ENCODE results near the gene CDK19.

The CDK19 gene

DNA sequence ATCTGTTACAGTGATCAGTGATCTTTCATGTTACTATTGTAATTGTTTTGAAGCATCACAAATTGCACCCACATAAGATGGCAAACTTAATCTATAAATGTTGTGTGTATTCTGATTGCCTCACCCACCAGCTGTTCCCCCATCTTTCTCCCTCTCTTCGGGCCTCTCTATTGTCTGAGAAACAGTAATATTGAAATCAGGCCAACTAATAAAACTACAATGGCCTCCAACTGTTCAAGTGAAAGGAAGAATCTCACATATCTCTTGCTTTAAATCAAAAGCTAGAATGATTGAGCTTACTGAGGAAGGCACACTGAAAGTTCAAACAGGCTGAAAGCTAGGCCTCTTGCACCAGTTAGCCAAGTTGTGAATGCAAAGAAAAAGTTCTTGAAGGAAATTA is 141.2 kb downstream of the CDK19 start:
- Histone ChIP-seq H3K4me1 (ENCODE audit: insufficient read depth, poor library complexity, severe bottlenecking) (no peaks in the 10 kb centered on the region), H3K36me3 (ENCODE audit: low read depth) (no peaks in the 10 kb centered on the region), H3K27ac (ENCODE audit: poor library complexity, severe bottlenecking) (no peak overlapping the region), H3K4me3 (ENCODE audit: severe bottlenecking) (no peak overlapping the region), H3K9me3 (ENCODE audit: severe bottlenecking) (no peaks in the 10 kb centered on the region), H3K27me3 (ENCODE audit: insufficient read depth, poor library complexity, severe bottlenecking) (no peaks in the 10 kb centered on the region)
- no peak for DNase-seq (ENCODE audit: low spot score)
- TF ChIP-seq, protein P1, sequence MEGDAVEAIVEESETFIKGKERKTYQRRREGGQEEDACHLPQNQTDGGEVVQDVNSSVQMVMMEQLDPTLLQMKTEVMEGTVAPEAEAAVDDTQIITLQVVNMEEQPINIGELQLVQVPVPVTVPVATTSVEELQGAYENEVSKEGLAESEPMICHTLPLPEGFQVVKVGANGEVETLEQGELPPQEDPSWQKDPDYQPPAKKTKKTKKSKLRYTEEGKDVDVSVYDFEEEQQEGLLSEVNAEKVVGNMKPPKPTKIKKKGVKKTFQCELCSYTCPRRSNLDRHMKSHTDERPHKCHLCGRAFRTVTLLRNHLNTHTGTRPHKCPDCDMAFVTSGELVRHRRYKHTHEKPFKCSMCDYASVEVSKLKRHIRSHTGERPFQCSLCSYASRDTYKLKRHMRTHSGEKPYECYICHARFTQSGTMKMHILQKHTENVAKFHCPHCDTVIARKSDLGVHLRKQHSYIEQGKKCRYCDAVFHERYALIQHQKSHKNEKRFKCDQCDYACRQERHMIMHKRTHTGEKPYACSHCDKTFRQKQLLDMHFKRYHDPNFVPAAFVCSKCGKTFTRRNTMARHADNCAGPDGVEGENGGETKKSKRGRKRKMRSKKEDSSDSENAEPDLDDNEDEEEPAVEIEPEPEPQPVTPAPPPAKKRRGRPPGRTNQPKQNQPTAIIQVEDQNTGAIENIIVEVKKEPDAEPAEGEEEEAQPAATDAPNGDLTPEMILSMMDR (IDR thresholded peaks at IDR 0.05; ENCODE audit: poor library complexity, severe bottlenecking) = no peak
- no peak for ATAC-seq (ENCODE audit: low read depth)

DNA sequence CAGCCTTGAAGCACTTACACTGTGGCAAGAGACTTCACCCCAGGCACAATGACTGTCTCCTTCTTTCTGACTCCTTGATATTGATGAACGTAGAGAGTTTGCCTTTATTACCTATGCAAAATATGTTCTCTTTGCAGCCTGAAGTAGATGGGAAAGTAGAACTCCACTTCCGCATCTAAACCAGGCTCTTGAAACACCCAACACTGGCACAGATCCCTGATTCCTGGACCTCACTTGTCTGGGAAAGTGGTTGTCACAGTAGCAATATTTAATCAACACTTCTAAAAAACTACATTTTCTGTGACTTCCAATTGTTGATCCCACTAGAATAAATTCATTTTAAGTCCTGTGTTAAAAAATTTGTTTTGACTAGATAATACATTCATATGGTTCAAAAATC is 143.1 kb downstream of the CDK19 start:
- H3K27ac ChIP-seq (ENCODE audit: poor library complexity, severe bottlenecking) = no peak overlapping the region
- H3K4me1 ChIP-seq (ENCODE audit: insufficient read depth, poor library complexity, severe bottlenecking) = no peaks in the 10 kb centered on the region
- ATAC-seq (ENCODE audit: low read depth) = no peak
- no peaks in the 10 kb centered on the region for H3K27me3 ChIP-seq (ENCODE audit: insufficient read depth, poor library complexity, severe bottlenecking)
- DNase-seq (ENCODE audit: low spot score) = no peak
- H3K36me3 ChIP-seq (ENCODE audit: low read depth) = no peaks in the 10 kb centered on the region
- H3K9me3 ChIP-seq (ENCODE audit: severe bottlenecking) = no peaks in the 10 kb centered on the region
- TF ChIP-seq, protein P1 (IDR thresholded peaks at IDR 0.05; ENCODE audit: poor library complexity, severe bottlenecking) = no peak
- no peak overlapping the region for H3K4me3 ChIP-seq (ENCODE audit: severe bottlenecking)

DNA sequence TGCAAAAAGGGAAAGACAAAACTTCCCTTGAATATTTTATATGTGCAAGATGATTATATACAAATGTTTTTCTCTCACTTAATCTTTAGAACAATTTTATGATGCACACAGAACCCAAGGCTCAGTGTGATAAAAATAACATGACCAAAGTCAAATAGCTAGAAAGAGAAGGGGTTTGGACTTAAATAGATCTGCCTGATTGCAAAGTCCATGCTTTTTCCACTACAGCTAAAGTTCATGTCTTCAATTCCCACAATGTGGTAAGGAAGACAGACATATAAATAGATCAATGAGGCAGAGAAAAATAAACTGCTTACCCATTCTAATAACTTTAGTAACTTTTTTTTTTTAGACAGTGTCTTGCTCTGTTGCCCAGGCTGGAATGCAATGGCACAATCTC is 143.8 kb downstream of the CDK19 start:
- H3K27ac ChIP-seq (ENCODE audit: poor library complexity, severe bottlenecking) = no peak overlapping the region
- TF ChIP-seq, protein P1 (IDR thresholded peaks at IDR 0.05; ENCODE audit: poor library complexity, severe bottlenecking) = no peak

DNA sequence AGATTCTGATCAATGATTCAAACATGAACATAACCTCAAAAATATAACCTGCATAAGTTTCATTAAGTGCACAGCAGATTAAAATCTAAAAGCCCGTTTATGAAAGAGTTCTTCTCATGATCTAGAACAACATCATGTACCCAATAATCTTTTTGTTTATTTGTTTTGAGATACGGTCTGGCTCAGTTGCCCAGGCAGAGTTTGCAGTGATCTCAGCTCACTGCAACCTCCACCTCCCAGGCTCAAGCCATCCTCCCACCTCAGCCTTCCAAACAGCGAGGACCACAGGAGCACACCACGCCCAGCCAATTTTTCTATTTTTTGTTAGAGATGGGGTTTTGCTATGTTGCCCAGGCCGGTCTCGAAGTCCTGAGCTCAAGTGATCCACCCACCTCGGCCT is 149.7 kb downstream of the CDK19 start:
- Histone ChIP-seq H3K4me3 (ENCODE audit: severe bottlenecking) (no peak overlapping the region), H3K9me3 (ENCODE audit: severe bottlenecking) (no peaks in the 10 kb centered on the region), H3K36me3 (ENCODE audit: low read depth) (no peaks in the 10 kb centered on the region; the same call in 1 of the 2 replicates), H3K4me1 (ENCODE audit: insufficient read depth, poor library complexity, severe bottlenecking) (peaks cover 23% of the 10 kb centered on the region), H3K27me3 (ENCODE audit: insufficient read depth, poor library complexity, severe bottlenecking) (no peaks in the 10 kb centered on the region), H3K27ac (ENCODE audit: poor library complexity, severe bottlenecking) (no peak overlapping the region)
- DNase-seq (ENCODE audit: low spot score) = no peak
- TF ChIP-seq, protein P1 (IDR thresholded peaks at IDR 0.05; ENCODE audit: poor library complexity, severe bottlenecking) = no peak
- no peak for ATAC-seq (ENCODE audit: low read depth)

More for the DNA sequence above, 143.8 kb downstream of the CDK19 start:
- no peaks in the 10 kb centered on the region; the same call in 1 of the 2 replicates for H3K36me3 ChIP-seq (ENCODE audit: low read depth)
- no peak overlapping the region for H3K4me3 ChIP-seq (ENCODE audit: severe bottlenecking)
- DNase-seq (ENCODE audit: low spot score) (no peak), ATAC-seq (ENCODE audit: low read depth) (no peak)
- no peaks in the 10 kb centered on the region for H3K27me3 ChIP-seq (ENCODE audit: insufficient read depth, poor library complexity, severe bottlenecking)
- H3K4me1 ChIP-seq (ENCODE audit: insufficient read depth, poor library complexity, severe bottlenecking) = no peaks in the 10 kb centered on the region
- no peaks in the 10 kb centered on the region for H3K9me3 ChIP-seq (ENCODE audit: severe bottlenecking)

DNA sequence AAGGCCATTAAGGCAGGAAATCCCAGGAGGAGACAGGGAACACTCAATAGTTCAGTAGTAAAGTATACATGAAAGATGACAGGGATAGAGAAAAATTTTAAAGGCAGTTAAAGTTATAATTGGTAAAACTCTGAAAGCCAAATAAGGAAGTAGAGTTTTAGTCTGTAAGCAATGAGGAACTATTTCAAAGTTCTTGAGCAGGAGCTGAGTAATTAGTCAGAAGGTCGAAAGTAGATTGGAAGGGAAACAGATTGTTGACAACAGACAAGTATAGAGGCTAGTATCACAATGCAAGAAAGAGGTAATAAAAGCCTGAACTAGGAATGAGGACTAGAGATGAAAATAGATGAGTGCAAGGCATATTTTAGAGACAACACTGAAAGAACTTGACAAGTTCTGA is 150.3 kb downstream of the CDK19 start:
- TF ChIP-seq, protein P1 (IDR thresholded peaks at IDR 0.05; ENCODE audit: poor library complexity, severe bottlenecking) = no peak
- DNase-seq (ENCODE audit: low spot score) = no peak
- Histone ChIP-seq H3K9me3 (ENCODE audit: severe bottlenecking) (no peaks in the 10 kb centered on the region), H3K4me3 (ENCODE audit: severe bottlenecking) (no peak overlapping the region), H3K27me3 (ENCODE audit: insufficient read depth, poor library complexity, severe bottlenecking) (no peaks in the 10 kb centered on the region), H3K4me1 (ENCODE audit: insufficient read depth, poor library complexity, severe bottlenecking) (peaks cover 23% of the 10 kb centered on the region), H3K36me3 (ENCODE audit: low read depth) (no peaks in the 10 kb centered on the region; the same call in 1 of the 2 replicates), H3K27ac (ENCODE audit: poor library complexity, severe bottlenecking) (no peak overlapping the region)
- no peak for ATAC-seq (ENCODE audit: low read depth)
